ENCODE measurements around the gene PHLDB2. TPM values are rescaled to one million over a fixed set of nuclear protein-coding genes. Genes with fewer than 3 reads are reported as not detected.
A peak's percentile ranks its signal among the peaks of the same experiment; 100 is the strongest.

Gene PHLDB2
- total and polyA plus RNA-seq, 2 of the 4 experiments (the other 2 are of a cell fraction): 10.6 to 28.7 TPM

DNA sequence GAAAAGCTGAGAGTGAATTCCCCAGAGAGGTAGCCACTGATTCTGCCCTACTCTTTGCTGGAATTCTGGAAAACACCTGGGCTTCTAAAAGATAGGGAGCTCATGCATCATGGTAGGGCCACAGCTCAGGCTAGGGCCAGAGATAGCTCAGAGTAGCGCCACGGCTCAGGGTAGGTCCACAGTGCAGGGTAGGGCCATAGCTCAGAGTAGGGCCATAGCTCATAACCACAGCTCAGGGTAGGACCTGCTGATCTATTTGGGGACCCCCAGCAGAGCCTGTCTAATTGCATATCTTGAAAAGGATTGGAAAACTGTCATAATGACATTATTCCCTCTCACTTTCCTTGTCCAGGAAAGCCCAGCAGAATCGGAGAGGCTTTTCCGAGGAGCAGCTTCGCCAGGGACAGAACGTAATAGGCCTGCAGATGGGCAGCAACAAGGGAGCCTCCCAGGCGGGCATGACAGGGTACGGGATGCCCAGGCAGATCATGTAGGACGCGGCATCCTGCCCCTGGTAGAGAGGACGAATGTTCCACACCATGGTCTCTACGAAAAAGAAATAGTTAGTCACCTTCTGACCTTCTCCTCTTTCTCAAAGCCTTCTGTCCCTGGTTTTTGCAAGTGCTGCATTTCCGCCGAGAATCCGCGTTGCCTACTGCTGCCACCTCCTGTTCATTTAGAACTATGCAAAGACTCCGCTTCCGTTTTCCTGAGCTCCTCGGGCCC is 154.2 kb downstream of the PHLDB2 start (continued):
- no peak for TF ChIP-seq CEBPB (IDR thresholded peaks at IDR 0.05; ENCODE audit: low read depth, low read length)

DNA sequence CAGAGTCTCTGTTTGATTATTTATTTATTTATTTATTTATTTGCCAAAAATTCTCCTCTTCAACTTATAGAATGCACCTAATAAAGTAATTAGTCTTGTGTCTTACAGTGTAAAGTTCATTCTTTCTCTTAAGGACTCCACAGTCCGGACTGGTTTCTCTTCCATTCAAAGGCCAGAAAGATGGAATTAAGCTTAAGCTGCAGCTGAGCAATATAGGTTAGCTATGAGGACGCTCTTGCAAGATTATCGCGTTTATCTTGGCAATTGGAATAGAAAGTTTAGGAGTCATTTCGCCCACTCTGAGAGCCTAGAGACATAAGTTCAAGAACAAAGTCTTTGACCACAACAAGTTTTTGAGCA is 154.7 kb downstream of the PHLDB2 start:
- peak; percentile 35 for ATAC-seq (ENCODE audit: low read depth)
- 71% methylated on average over 1 of the region's 5 CpGs; no CpG with 5 or more reads in 1 of the 2 experiments for WGBS, 2 experiments (ENCODE audit: extremely low coverage in 2 of 2, insufficient read length in 1 of 2)

More for the DNA sequence above, 154.7 kb downstream of the PHLDB2 start:
- no peak overlapping the region for H3K18ac ChIP-seq (ENCODE audit: low read depth, low read length)
- no peaks in the 10 kb centered on the region for H3K9me1 ChIP-seq (ENCODE audit: insufficient read depth, low read length)
- no peak overlapping the region for H2BK5ac ChIP-seq (ENCODE audit: low read depth, low read length, poor library complexity, severe bottlenecking)
- H2AK9ac ChIP-seq (replicated peaks; ENCODE audit: low read depth, low read length, poor library complexity): no peak overlapping the region
- no peaks in the 10 kb centered on the region for H3K36me3 ChIP-seq (ENCODE audit: control insufficient read depth, insufficient read depth, low read length)
- H4K20me1 ChIP-seq (ENCODE audit: insufficient read depth, low read length): no peaks in the 10 kb centered on the region
- dilution Hi-C loops (cut with HindIII; ENCODE audit: low sequenced_read_pairs, unreplicated experiment): no loop called here
- no peak overlapping the region for H2AK5ac ChIP-seq (ENCODE audit: low read depth, low read length)
- H3K9ac ChIP-seq (ENCODE audit: low read depth, low read length): no peak overlapping the region
- no peak overlapping the region for H3K23ac ChIP-seq (ENCODE audit: low read depth, low read length)
- BruUV-seq (replicated peaks): no TSS peak
- TF ChIP-seq FOS (IDR thresholded peaks at IDR 0.05; ENCODE audit: low read depth, low read length) (no peak), NFE2L2 (IDR thresholded peaks at IDR 0.05; ENCODE audit: low read depth, low read length) (no peak), USF2 (IDR thresholded peaks at IDR 0.05; ENCODE audit: low read depth, low read length) (no peak), MAFK (IDR thresholded peaks at IDR 0.05; ENCODE audit: low read depth, low read length) (no peak), BHLHE40 (IDR thresholded peaks at IDR 0.05; ENCODE audit: low read depth, low read length) (no peak), MAZ (IDR thresholded peaks at IDR 0.05; ENCODE audit: borderline replicate concordance, low read depth, low read length) (no peak), CHD1 (IDR thresholded peaks at IDR 0.05; ENCODE audit: low read depth, low read length) (no peak), SMC3 (IDR thresholded peaks at IDR 0.05; ENCODE audit: low read depth, low read length) (no peak), RCOR1 (IDR thresholded peaks at IDR 0.05; ENCODE audit: insufficient replicate concordance, low read length) (no peak)
- TF ChIP-seq, protein P1, sequence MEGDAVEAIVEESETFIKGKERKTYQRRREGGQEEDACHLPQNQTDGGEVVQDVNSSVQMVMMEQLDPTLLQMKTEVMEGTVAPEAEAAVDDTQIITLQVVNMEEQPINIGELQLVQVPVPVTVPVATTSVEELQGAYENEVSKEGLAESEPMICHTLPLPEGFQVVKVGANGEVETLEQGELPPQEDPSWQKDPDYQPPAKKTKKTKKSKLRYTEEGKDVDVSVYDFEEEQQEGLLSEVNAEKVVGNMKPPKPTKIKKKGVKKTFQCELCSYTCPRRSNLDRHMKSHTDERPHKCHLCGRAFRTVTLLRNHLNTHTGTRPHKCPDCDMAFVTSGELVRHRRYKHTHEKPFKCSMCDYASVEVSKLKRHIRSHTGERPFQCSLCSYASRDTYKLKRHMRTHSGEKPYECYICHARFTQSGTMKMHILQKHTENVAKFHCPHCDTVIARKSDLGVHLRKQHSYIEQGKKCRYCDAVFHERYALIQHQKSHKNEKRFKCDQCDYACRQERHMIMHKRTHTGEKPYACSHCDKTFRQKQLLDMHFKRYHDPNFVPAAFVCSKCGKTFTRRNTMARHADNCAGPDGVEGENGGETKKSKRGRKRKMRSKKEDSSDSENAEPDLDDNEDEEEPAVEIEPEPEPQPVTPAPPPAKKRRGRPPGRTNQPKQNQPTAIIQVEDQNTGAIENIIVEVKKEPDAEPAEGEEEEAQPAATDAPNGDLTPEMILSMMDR (conservative IDR thresholded peaks at IDR 0.05; ENCODE audit: low read depth, low read length): no peak
- H4K5ac ChIP-seq (ENCODE audit: low read depth, low read length): no peak overlapping the region
- H3K4me1 ChIP-seq (ENCODE audit: control insufficient read depth, insufficient read depth, low read length): peaks cover 7% of the 10 kb centered on the region
- no peak overlapping the region for H2BK15ac ChIP-seq (ENCODE audit: low read depth, low read length)
- H4K8ac ChIP-seq (ENCODE audit: low read depth in 2 of 2, low read length in 2 of 2): no peak overlapping the region; a peak in 1 of 4 replicates
- H3K4me3 ChIP-seq (ENCODE audit: insufficient read depth, low read depth, low read length): no peak overlapping the region
- H3K4me2 ChIP-seq (ENCODE audit: low read depth, low read length): no peak overlapping the region
- no peak overlapping the region for H2AFZ ChIP-seq (replicated peaks; ENCODE audit: low read length, poor library complexity)
- H3K4ac ChIP-seq (ENCODE audit: low read depth, low read length): no peak overlapping the region
- H3K79me1 ChIP-seq (ENCODE audit: low read depth in 1 of 2, low read length in 2 of 2): no peaks in the 10 kb centered on the region
- no peak overlapping the region for H2BK120ac ChIP-seq (ENCODE audit: low read depth, low read length)
- H3K9me3 ChIP-seq (ENCODE audit: control insufficient read depth, insufficient read depth, low read length): no peaks in the 10 kb centered on the region
- ChIA-PET POLR2A (ENCODE audit: unreplicated experiment) (interaction anchor here (0.5 to 0.6 kb wide), 2 partner anchors 51 to 346 kb away, joined by 3 to 4 read pairs; no protein-coding TSS in a partner anchor), CTCF (interaction anchor here (0.6 to 3.1 kb wide), 15 partner anchors 10 to 294 kb away, joined by 3 to 17 read pairs (median 4); partner anchors contain the start of genes ABHD10 and TAGLN3)
- H3K56ac ChIP-seq (ENCODE audit: extremely low read depth, insufficient read depth, low read length): no peak overlapping the region
- intact Hi-C loops (cut with micrococcal nuclease): loop anchor here (1.0 kb wide), 2 partner anchors 24 to 296 kb away; no protein-coding TSS in a partner anchor
- H4K91ac ChIP-seq (ENCODE audit: insufficient read depth, low read depth, low read length): no peak overlapping the region
- H3K27me3 ChIP-seq (ENCODE audit: control insufficient read depth, insufficient read depth, low read length): no peaks in the 10 kb centered on the region
- H3K14ac ChIP-seq (replicated peaks; ENCODE audit: low read depth, low read length): no peak overlapping the region
- H2BK20ac ChIP-seq (ENCODE audit: low read depth, low read length): no peak overlapping the region
- H3K27ac ChIP-seq (ENCODE audit: insufficient read depth, low read length): no peak overlapping the region
- DNase-seq: no peak
- in situ Hi-C loops (cut with MboI; ENCODE audit: low sequenced_read_pairs): no loop called here

Data from IMR-90 (cell line).